ENCODE data around the gene NOC3L.

The NOC3L gene, protein sequence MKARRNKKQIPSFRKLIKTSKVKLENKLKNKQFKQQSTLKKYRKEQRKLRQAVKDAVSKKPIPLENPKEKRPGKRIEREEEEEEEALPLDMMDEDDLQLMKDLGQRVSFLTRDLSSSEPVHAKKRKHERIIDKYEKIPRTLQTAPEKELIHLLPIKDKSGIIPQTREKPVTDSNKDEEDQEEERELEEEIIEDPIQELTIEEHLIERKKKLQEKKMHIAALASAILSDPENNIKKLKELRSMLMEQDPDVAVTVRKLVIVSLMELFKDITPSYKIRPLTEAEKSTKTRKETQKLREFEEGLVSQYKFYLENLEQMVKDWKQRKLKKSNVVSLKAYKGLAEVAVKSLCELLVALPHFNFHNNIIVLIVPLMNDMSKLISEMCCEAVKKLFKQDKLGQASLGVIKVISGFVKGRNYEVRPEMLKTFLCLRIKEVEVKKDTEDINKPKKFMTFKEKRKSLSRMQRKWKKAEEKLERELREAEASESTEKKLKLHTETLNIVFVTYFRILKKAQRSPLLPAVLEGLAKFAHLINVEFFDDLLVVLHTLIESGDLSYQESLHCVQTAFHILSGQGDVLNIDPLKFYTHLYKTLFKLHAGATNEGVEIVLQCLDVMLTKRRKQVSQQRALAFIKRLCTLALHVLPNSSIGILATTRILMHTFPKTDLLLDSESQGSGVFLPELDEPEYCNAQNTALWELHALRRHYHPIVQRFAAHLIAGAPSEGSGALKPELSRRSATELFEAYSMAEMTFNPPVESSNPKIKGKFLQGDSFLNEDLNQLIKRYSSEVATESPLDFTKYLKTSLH

DNA sequence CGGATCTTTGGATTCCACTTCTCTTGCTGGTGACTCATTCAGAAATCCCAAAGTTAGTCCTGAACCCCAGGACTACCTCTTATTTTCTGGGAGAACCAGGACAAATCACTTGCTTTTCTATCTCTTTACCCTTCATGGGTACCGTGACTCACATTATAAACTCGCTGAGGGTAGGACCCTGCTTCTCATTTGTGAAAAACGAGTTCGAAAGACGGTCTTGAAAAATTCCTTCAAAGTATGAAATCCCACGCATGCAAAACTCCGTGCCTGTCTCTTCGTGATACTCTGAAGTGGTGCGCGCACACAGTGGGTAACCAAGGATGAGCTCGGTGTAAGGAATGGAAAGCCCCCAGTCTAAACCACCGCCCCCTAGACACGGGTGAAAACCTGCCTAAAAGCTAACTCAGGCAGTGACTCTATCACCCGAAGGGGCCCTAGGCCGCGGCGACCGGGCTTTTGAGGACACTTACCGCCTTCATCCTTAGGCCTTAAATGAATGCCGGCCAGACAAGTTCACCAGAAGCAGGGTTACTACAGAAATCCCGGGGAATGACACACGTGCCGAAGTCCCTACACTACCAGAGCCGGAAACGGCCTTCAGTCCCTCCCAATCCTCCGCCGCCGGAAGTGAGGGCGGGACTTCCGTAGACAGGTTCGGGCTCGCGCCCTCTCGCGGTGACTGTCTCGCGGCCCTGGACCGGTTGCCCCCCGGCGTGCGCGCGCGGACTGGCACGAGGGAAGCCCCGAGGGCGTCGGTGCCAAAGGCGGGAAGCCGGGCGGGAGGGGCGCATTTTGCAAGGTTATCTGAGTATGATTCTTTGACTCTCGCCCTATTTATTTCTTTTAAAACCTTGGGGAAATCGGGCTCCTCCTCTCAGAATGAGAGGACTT, at the start of gene NOC3L:
NOC3L (minus strand) TSS at position 580 of the 891 bp plus-strand sequence; CDS start at position 479, 101 bp downstream.
- in situ Hi-C loops (cut with MboI; ENCODE audit: low pct_unique_long_range_greater_than_20kb, low sequenced_read_pairs, unreplicated experiment), result no loop called here
- DNase-seq (ENCODE audit: low spot score), result peak; percentile 89
- peak; percentile 86 for TF ChIP-seq CTCF (IDR thresholded peaks at IDR 0.05; ENCODE audit: extremely low read depth, insufficient read depth, missing control alignments)

DNA sequence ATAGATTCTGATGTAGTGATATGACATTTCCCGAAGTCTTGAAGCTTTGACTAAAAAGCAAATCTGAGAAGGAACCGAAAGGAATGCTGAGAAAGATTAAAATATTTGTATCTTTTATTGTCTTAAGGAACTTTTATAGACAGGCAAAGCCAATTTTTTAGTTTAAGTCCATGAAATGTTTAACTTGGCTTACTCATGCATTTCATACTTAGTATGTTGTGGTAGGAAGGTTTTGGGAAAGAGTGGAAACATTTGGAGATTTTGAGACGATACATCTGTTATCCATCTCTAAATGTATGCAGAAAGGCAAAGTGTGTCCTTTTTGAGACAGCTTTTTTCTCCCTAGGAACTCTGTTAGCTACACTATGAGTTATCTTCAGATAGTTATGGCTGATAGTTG, 49.7 kb upstream of the NOC3L start:
- in situ Hi-C loops (cut with MboI; ENCODE audit: low pct_unique_long_range_greater_than_20kb, low sequenced_read_pairs, unreplicated experiment), result no loop called here
- no peak for DNase-seq (ENCODE audit: low spot score)
- no peak for TF ChIP-seq CTCF (IDR thresholded peaks at IDR 0.05; ENCODE audit: extremely low read depth, insufficient read depth, missing control alignments)

GRCh38 chr10:94411304-94411703, 48.6 kb upstream of the NOC3L start:
- in situ Hi-C loops (cut with MboI; ENCODE audit: low pct_unique_long_range_greater_than_20kb, low sequenced_read_pairs, unreplicated experiment), result no loop called here
- DNase-seq (ENCODE audit: low spot score), result no peak
- no peak for TF ChIP-seq CTCF (IDR thresholded peaks at IDR 0.05; ENCODE audit: extremely low read depth, insufficient read depth, missing control alignments)

DNA sequence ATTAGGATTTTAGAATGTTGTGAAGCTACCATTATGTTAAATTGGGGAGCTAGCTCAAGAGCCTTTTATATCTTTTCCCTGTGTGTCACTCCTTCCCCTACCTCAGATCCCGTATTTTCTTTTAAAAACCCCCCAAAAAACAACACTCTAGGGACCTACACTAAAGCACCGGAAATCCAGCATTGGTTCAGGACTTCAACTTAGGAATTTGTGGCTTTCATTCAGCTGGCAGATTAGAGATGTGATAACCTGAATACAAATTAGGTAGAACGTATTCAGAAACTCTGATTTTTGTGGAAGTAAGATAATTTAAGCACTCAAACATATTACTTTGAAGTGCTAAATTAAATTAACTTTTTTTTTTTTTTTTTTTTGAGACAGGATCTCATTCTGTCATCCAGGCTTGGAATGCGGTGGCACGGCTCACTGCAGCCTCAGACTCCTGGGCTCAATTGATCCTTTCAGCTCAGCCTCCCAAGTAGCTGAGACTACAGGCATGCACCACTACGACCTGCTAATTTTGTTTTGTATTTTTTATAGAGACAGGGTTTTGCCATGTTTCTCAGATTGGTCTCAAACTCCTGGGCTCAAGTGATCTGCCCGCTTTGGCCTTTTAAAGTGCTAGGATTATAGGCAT, 46.4 kb upstream of the NOC3L start:
- in situ Hi-C loops (cut with MboI; ENCODE audit: low pct_unique_long_range_greater_than_20kb, low sequenced_read_pairs, unreplicated experiment), result no loop called here
- DNase-seq (ENCODE audit: low spot score), result no peak
- TF ChIP-seq CTCF (IDR thresholded peaks at IDR 0.05; ENCODE audit: extremely low read depth, insufficient read depth, missing control alignments), result no peak

DNA sequence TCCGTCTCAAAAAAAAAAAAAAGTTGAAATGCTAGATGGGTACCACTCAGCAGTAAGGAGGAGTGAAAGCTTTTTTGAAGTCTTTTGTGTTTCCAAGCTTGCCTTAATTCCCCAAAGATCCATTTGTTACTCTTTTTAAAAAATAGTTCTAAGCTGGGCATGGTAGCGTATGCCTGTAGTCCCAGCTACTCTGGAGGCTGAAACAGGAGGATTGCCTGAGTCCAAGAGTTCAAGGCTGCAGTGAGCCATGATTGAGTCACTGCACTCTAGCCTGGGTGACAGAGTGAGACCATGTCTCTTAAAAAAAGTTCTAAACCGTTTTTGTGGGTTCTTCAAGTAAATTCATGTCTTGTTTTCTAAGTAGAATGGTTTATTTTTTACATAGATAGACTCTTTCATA, 44.9 kb upstream of the NOC3L start:
- in situ Hi-C loops (cut with MboI; ENCODE audit: low pct_unique_long_range_greater_than_20kb, low sequenced_read_pairs, unreplicated experiment), result no loop called here
- TF ChIP-seq CTCF (IDR thresholded peaks at IDR 0.05; ENCODE audit: extremely low read depth, insufficient read depth, missing control alignments), result no peak
- no peak for DNase-seq (ENCODE audit: low spot score)

DNA sequence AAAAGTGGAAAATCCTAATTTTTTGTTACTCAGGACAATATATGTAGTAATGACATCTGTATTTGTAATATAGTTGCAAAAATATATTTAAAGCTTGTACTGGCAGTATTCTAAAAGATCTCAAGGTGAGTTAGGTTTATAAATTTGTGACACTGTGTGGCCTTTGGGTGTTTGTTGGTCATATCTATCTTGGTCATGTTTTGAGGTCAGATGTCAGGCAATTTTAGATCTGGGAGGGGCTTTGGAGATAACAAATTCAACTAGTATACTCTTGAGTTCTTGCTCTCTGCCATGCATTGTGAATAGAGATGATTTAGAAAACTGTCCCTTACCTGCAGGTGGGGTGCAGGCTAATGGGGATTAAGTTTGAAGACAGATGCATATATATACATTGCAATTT, 42.7 kb upstream of the NOC3L start:
- TF ChIP-seq CTCF (IDR thresholded peaks at IDR 0.05; ENCODE audit: extremely low read depth, insufficient read depth, missing control alignments), result no peak
- DNase-seq (ENCODE audit: low spot score), result no peak
- in situ Hi-C loops (cut with MboI; ENCODE audit: low pct_unique_long_range_greater_than_20kb, low sequenced_read_pairs, unreplicated experiment), result no loop called here
